HAP-1 (cell line): ENCODE data around the gene VWA3B.
A peak's percentile ranks its signal among the peaks of the same experiment; 100 is the strongest.

Source experiments
- DNase-seq, 2 experiments: peaks; one replicate each; pipeline ENCODE4 v3.0.0-alpha.2; 2016 to 2020; ENCODE audit warnings: low spot score in 2 of 2
- H3K27me3 ChIP-seq: fragments of 250-450 bp; sonication (Bioruptor Pico); 2 replicates; pipeline ENCODE4 v1.5.1; 2020; ENCODE audit warnings: low read depth, mild to moderate bottlenecking, moderate library complexity
- H3K36me3 ChIP-seq: fragments of 250-450 bp; sonication (Bioruptor Pico); replicated peaks from 2 replicates; pipeline ENCODE4 v1.5.1; 2020; ENCODE audit warnings: mild to moderate bottlenecking
- H3K4me1 ChIP-seq: fragments of 250-450 bp; sonication (Bioruptor Pico); 2 replicates; pipeline ENCODE4 v1.5.1; 2020; ENCODE audit warnings: mild to moderate bottlenecking
- H3K4me3 ChIP-seq: fragments of 250-450 bp; sonication (Bioruptor Pico); 2 replicates; pipeline ENCODE4 v1.5.1; 2020; ENCODE audit warnings: mild to moderate bottlenecking, moderate library complexity
- H3K9me3 ChIP-seq: fragments of 250-450 bp; sonication (Bioruptor Pico); 2 replicates; pipeline ENCODE4 v1.5.1; 2020; ENCODE audit warnings: mild to moderate bottlenecking, moderate library complexity
- in situ Hi-C: fragments of 300-500 bp; cut with MboI; formaldehyde crosslinking; loops from 3 replicates; pipeline ENCODE4 v1.14.3; 2020; ENCODE audit warnings: low sequenced_read_pairs, inconsistent platforms, mixed read lengths

Gene VWA3B

GRCh38 chr2:98155291-98155690 lies 68.3 kb downstream of the VWA3B start:
- no peaks in the 10 kb centered on the region for H3K27me3 ChIP-seq
- no peaks in the 10 kb centered on the region for H3K36me3 ChIP-seq
- in situ Hi-C loops = no loop called here
- no peak overlapping the region for H3K4me3 ChIP-seq
- peaks cover 15% of the 10 kb centered on the region for H3K4me1 ChIP-seq
- no peaks in the 10 kb centered on the region for H3K9me3 ChIP-seq
- no peak for DNase-seq

- Histone ChIP-seq H3K27me3 (no peaks in the 10 kb centered on the region), H3K36me3 (no peaks in the 10 kb centered on the region), H3K9me3 (no peaks in the 10 kb centered on the region), H3K4me1 (peaks cover 15% of the 10 kb centered on the region), H3K4me3 (no peak overlapping the region)
- in situ Hi-C loops = no loop called here
- DNase-seq = no peak
Measured at GRCh38 chr2:98155716-98156115, 68.7 kb downstream of the VWA3B start.

GRCh38 chr2:98156304-98156703 lies 69.3 kb downstream of the VWA3B start:
- H3K4me1 ChIP-seq = peaks cover 15% of the 10 kb centered on the region
- H3K4me3 ChIP-seq = no peak overlapping the region
- H3K27me3 ChIP-seq = no peaks in the 10 kb centered on the region
- no peaks in the 10 kb centered on the region for H3K36me3 ChIP-seq
- no peaks in the 10 kb centered on the region for H3K9me3 ChIP-seq
- in situ Hi-C loops = no loop called here
- peak; percentile 55 to 62 for DNase-seq

GRCh38 chr2:98157557-98157956 lies 70.6 kb downstream of the VWA3B start:
- in situ Hi-C loops = no loop called here
- no peaks in the 10 kb centered on the region for H3K36me3 ChIP-seq
- H3K27me3 ChIP-seq = no peaks in the 10 kb centered on the region
- H3K4me3 ChIP-seq = no peak overlapping the region
- DNase-seq = peak in 1 of 2 experiments; percentile 56
- H3K9me3 ChIP-seq = no peaks in the 10 kb centered on the region
- peaks cover 15% of the 10 kb centered on the region for H3K4me1 ChIP-seq

- Histone ChIP-seq H3K4me3 (no peak overlapping the region), H3K9me3 (no peaks in the 10 kb centered on the region), H3K36me3 (no peaks in the 10 kb centered on the region), H3K4me1 (peaks cover 15% of the 10 kb centered on the region), H3K27me3 (no peaks in the 10 kb centered on the region)
- DNase-seq = no peak
- in situ Hi-C loops = no loop called here
Measured at GRCh38 chr2:98158305-98158704, 71.3 kb downstream of the VWA3B start.

- no peak for DNase-seq
- Histone ChIP-seq H3K4me3 (no peak overlapping the region), H3K4me1 (peaks cover 15% of the 10 kb centered on the region), H3K9me3 (no peaks in the 10 kb centered on the region), H3K27me3 (no peaks in the 10 kb centered on the region), H3K36me3 (no peaks in the 10 kb centered on the region)
- in situ Hi-C loops = no loop called here
Measured at GRCh38 chr2:98160554-98160953, 73.6 kb downstream of the VWA3B start.

GRCh38 chr2:98161186-98161585 lies 74.2 kb downstream of the VWA3B start:
- Histone ChIP-seq H3K27me3 (no peaks in the 10 kb centered on the region), H3K4me3 (no peak overlapping the region), H3K4me1 (peaks cover 11% of the 10 kb centered on the region), H3K9me3 (no peaks in the 10 kb centered on the region), H3K36me3 (no peaks in the 10 kb centered on the region)
- no peak for DNase-seq
- in situ Hi-C loops = no loop called here

GRCh38 chr2:98164256-98164655 lies 77.3 kb downstream of the VWA3B start:
- H3K36me3 ChIP-seq = no peaks in the 10 kb centered on the region
- no peaks in the 10 kb centered on the region for H3K4me1 ChIP-seq
- no peak for DNase-seq
- no peaks in the 10 kb centered on the region for H3K9me3 ChIP-seq
- no peaks in the 10 kb centered on the region for H3K27me3 ChIP-seq
- H3K4me3 ChIP-seq = no peak overlapping the region
- in situ Hi-C loops = no loop called here

GRCh38 chr2:98165516-98166071 lies 78.6 kb downstream of the VWA3B start:
- DNase-seq = no peak
- Histone ChIP-seq H3K9me3 (no peaks in the 10 kb centered on the region), H3K4me3 (no peak overlapping the region), H3K27me3 (no peaks in the 10 kb centered on the region), H3K4me1 (no peaks in the 10 kb centered on the region), H3K36me3 (no peaks in the 10 kb centered on the region)
- in situ Hi-C loops = no loop called here

GRCh38 chr2:98167916-98168315 lies 80.9 kb downstream of the VWA3B start:
- H3K27me3 ChIP-seq = no peaks in the 10 kb centered on the region
- H3K4me1 ChIP-seq = no peaks in the 10 kb centered on the region
- H3K9me3 ChIP-seq = no peaks in the 10 kb centered on the region
- DNase-seq = no peak
- no peak overlapping the region for H3K4me3 ChIP-seq
- H3K36me3 ChIP-seq = no peaks in the 10 kb centered on the region
- in situ Hi-C loops = no loop called here

- DNase-seq = no peak
- in situ Hi-C loops = no loop called here
- no peak overlapping the region for H3K4me3 ChIP-seq
- H3K4me1 ChIP-seq = no peaks in the 10 kb centered on the region
- H3K36me3 ChIP-seq = no peaks in the 10 kb centered on the region
- H3K9me3 ChIP-seq = no peaks in the 10 kb centered on the region
- no peaks in the 10 kb centered on the region for H3K27me3 ChIP-seq
Measured at GRCh38 chr2:98170076-98170475, 83.1 kb downstream of the VWA3B start.

- no peak for DNase-seq
- no peaks in the 10 kb centered on the region for H3K4me1 ChIP-seq
- no peaks in the 10 kb centered on the region for H3K9me3 ChIP-seq
- H3K27me3 ChIP-seq = no peaks in the 10 kb centered on the region; the same call in 1 of the 2 replicates
- H3K36me3 ChIP-seq = no peaks in the 10 kb centered on the region
- in situ Hi-C loops = no loop called here
- no peak overlapping the region for H3K4me3 ChIP-seq
Measured at GRCh38 chr2:98172150-98172765, 85.3 kb downstream of the VWA3B start.

GRCh38 chr2:98172951-98173350 lies 86.0 kb downstream of the VWA3B start:
- Histone ChIP-seq H3K4me1 (no peaks in the 10 kb centered on the region), H3K27me3 (no peaks in the 10 kb centered on the region; the same call in none of the 2 replicates), H3K4me3 (no peak overlapping the region), H3K36me3 (no peaks in the 10 kb centered on the region), H3K9me3 (no peaks in the 10 kb centered on the region)
- in situ Hi-C loops = no loop called here
- DNase-seq = no peak

GRCh38 chr2:98175811-98176210 lies 88.8 kb downstream of the VWA3B start:
- H3K36me3 ChIP-seq = no peaks in the 10 kb centered on the region
- H3K4me3 ChIP-seq = no peak overlapping the region
- H3K9me3 ChIP-seq = no peaks in the 10 kb centered on the region
- no peaks in the 10 kb centered on the region; the same call in none of the 2 replicates for H3K27me3 ChIP-seq
- in situ Hi-C loops = no loop called here
- no peaks in the 10 kb centered on the region for H3K4me1 ChIP-seq
- DNase-seq = no peak

- no peaks in the 10 kb centered on the region for H3K36me3 ChIP-seq
- no peaks in the 10 kb centered on the region for H3K9me3 ChIP-seq
- no peak for DNase-seq
- no peaks in the 10 kb centered on the region for H3K4me1 ChIP-seq
- H3K4me3 ChIP-seq = no peak overlapping the region
- in situ Hi-C loops = no loop called here
- H3K27me3 ChIP-seq = no peaks in the 10 kb centered on the region; the same call in none of the 2 replicates
Measured at GRCh38 chr2:98177286-98177685, 90.3 kb downstream of the VWA3B start.
